ENCODE data around the gene RPL28. TPM values are rescaled to one million over a fixed set of nuclear protein-coding genes. Genes with fewer than 3 reads are reported as not detected.

RPL28 gene
- total and polyA plus RNA-seq, 10 of the 15 experiments (the other 5 are each of a cell fraction or from before 2014, with no cell fraction given): 260 to 3,542 (median 891) TPM

- TF ChIP-seq, protein P1, sequence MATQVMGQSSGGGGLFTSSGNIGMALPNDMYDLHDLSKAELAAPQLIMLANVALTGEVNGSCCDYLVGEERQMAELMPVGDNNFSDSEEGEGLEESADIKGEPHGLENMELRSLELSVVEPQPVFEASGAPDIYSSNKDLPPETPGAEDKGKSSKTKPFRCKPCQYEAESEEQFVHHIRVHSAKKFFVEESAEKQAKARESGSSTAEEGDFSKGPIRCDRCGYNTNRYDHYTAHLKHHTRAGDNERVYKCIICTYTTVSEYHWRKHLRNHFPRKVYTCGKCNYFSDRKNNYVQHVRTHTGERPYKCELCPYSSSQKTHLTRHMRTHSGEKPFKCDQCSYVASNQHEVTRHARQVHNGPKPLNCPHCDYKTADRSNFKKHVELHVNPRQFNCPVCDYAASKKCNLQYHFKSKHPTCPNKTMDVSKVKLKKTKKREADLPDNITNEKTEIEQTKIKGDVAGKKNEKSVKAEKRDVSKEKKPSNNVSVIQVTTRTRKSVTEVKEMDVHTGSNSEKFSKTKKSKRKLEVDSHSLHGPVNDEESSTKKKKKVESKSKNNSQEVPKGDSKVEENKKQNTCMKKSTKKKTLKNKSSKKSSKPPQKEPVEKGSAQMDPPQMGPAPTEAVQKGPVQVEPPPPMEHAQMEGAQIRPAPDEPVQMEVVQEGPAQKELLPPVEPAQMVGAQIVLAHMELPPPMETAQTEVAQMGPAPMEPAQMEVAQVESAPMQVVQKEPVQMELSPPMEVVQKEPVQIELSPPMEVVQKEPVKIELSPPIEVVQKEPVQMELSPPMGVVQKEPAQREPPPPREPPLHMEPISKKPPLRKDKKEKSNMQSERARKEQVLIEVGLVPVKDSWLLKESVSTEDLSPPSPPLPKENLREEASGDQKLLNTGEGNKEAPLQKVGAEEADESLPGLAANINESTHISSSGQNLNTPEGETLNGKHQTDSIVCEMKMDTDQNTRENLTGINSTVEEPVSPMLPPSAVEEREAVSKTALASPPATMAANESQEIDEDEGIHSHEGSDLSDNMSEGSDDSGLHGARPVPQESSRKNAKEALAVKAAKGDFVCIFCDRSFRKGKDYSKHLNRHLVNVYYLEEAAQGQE (IDR thresholded peaks at IDR 0.05; ENCODE audit: low read depth, low read length): no peak
- peak; percentile 80; the same call in 1 of the 2 replicates for TF ChIP-seq CHD2 (IDR thresholded peaks at IDR 0.05; ENCODE audit: borderline replicate concordance, low read depth, low read length)
- TF ChIP-seq NFIC (IDR thresholded peaks at IDR 0.05; ENCODE audit: low read depth, low read length): no peak
- TF ChIP-seq PML (IDR thresholded peaks at IDR 0.05; ENCODE audit: low read length): no peak
- TF ChIP-seq IKZF2 (IDR thresholded peaks at IDR 0.05): no peak; a peak in 1 of 4 replicates
- TF ChIP-seq CREM (IDR thresholded peaks at IDR 0.05; ENCODE audit: low read depth): peak; percentile 91
- no peak for TF ChIP-seq ETV6 (conservative IDR thresholded peaks at IDR 0.05 in 1 of 2, IDR thresholded peaks at IDR 0.05 in 1 of 2; ENCODE audit: borderline replicate concordance in 1 of 2, low read depth in 1 of 2)
- TF ChIP-seq POLR2A (IDR thresholded peaks at IDR 0.05; ENCODE audit: low read depth, low read length): peak; percentile 39; the same call in 1 of the 2 replicates
- no peak; the same call in none of the 2 replicates for TF ChIP-seq NR2F1 (conservative IDR thresholded peaks at IDR 0.05)
- TF ChIP-seq, protein P2, sequence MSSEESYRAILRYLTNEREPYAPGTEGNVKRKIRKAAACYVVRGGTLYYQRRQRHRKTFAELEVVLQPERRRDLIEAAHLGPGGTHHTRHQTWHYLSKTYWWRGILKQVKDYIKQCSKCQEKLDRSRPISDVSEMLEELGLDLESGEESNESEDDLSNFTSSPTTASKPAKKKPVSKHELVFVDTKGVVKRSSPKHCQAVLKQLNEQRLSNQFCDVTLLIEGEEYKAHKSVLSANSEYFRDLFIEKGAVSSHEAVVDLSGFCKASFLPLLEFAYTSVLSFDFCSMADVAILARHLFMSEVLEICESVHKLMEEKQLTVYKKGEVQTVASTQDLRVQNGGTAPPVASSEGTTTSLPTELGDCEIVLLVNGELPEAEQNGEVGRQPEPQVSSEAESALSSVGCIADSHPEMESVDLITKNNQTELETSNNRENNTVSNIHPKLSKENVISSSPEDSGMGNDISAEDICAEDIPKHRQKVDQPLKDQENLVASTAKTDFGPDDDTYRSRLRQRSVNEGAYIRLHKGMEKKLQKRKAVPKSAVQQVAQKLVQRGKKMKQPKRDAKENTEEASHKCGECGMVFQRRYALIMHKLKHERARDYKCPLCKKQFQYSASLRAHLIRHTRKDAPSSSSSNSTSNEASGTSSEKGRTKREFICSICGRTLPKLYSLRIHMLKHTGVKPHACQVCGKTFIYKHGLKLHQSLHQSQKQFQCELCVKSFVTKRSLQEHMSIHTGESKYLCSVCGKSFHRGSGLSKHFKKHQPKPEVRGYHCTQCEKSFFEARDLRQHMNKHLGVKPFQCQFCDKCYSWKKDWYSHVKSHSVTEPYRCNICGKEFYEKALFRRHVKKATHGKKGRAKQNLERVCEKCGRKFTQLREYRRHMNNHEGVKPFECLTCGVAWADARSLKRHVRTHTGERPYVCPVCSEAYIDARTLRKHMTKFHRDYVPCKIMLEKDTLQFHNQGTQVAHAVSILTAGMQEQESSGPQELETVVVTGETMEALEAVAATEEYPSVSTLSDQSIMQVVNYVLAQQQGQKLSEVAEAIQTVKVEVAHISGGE (CRISPR knock-in tag; IDR thresholded peaks at IDR 0.05): no peak
- TF ChIP-seq, protein P3, sequence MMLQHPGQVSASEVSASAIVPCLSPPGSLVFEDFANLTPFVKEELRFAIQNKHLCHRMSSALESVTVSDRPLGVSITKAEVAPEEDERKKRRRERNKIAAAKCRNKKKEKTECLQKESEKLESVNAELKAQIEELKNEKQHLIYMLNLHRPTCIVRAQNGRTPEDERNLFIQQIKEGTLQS (IDR thresholded peaks at IDR 0.05; ENCODE audit: borderline replicate concordance, extremely low read depth, low read depth, low read length): no peak
- TF ChIP-seq CREB1 (IDR thresholded peaks at IDR 0.05; ENCODE audit: low read depth): peak; percentile 89
- TF ChIP-seq, protein P4, sequence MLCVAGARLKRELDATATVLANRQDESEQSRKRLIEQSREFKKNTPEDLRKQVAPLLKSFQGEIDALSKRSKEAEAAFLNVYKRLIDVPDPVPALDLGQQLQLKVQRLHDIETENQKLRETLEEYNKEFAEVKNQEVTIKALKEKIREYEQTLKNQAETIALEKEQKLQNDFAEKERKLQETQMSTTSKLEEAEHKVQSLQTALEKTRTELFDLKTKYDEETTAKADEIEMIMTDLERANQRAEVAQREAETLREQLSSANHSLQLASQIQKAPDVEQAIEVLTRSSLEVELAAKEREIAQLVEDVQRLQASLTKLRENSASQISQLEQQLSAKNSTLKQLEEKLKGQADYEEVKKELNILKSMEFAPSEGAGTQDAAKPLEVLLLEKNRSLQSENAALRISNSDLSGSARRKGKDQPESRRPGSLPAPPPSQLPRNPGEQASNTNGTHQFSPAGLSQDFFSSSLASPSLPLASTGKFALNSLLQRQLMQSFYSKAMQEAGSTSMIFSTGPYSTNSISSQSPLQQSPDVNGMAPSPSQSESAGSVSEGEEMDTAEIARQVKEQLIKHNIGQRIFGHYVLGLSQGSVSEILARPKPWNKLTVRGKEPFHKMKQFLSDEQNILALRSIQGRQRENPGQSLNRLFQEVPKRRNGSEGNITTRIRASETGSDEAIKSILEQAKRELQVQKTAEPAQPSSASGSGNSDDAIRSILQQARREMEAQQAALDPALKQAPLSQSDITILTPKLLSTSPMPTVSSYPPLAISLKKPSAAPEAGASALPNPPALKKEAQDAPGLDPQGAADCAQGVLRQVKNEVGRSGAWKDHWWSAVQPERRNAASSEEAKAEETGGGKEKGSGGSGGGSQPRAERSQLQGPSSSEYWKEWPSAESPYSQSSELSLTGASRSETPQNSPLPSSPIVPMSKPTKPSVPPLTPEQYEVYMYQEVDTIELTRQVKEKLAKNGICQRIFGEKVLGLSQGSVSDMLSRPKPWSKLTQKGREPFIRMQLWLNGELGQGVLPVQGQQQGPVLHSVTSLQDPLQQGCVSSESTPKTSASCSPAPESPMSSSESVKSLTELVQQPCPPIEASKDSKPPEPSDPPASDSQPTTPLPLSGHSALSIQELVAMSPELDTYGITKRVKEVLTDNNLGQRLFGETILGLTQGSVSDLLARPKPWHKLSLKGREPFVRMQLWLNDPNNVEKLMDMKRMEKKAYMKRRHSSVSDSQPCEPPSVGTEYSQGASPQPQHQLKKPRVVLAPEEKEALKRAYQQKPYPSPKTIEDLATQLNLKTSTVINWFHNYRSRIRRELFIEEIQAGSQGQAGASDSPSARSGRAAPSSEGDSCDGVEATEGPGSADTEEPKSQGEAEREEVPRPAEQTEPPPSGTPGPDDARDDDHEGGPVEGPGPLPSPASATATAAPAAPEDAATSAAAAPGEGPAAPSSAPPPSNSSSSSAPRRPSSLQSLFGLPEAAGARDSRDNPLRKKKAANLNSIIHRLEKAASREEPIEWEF (IDR thresholded peaks at IDR 0.05; ENCODE audit: insufficient replicate concordance, low read depth, low read length): no peak
- no peak for TF ChIP-seq ZNF622 (IDR thresholded peaks at IDR 0.05)
- TF ChIP-seq GATAD2B (conservative IDR thresholded peaks at IDR 0.05; ENCODE audit: low read depth): peak; percentile 13; the same call in 1 of the 2 replicates
- TF ChIP-seq ESRRA (IDR thresholded peaks at IDR 0.05; ENCODE audit: low read length): no peak
These were observed 22.2 kb downstream of the RPL28 start (continued) for GRCh38 chr19:55407800-55408532.
